Sigmoid colon (tissue), 7 donors: ENCODE data around the gene KAT8. TPM values are rescaled to one million over a fixed set of nuclear protein-coding genes. Genes with fewer than 3 reads are reported as not detected.
"Not testable (repeated sequence)": the region's sequence is repeated elsewhere in the genome, so short reads cannot be mapped to it uniquely, and the experiment has no call there.

Experiments
- DNase-seq: peaks from one replicate; pipeline ENCODE4 v3.0.0-alpha.2; 2019
- H3K27ac ChIP-seq, 4 donors: fragments of 200-600 bp; sonication (generic); one replicate each; pipeline ENCODE4 v1.5.1; 2016 to 2019; ENCODE audit warnings: mild to moderate bottlenecking in 1 of 4
- H3K27me3 ChIP-seq, 3 donors: fragments of 200-600 bp; sonication (generic); one replicate each; pipeline ENCODE4 v1.5.1; 2019; ENCODE audit warnings: mild to moderate bottlenecking in 1 of 3
- H3K36me3 ChIP-seq, 4 donors: fragments of 200-600 bp; sonication (generic); one replicate each; pipeline ENCODE4 v1.5.1; 2016 to 2019
- H3K4me1 ChIP-seq, 4 donors: fragments of 200-600 bp; sonication (generic); one replicate each; pipeline ENCODE4 v1.5.1; 2017 to 2019
- H3K4me3 ChIP-seq, 4 donors: fragments of 200-600 bp; sonication (generic); one replicate each; pipeline ENCODE4 v1.5.1; 2017 to 2019; ENCODE audit warnings: mild to moderate bottlenecking in 2 of 4, moderate library complexity in 1 of 4
- H3K9me3 ChIP-seq, 4 donors: fragments of 200-600 bp in 3 of 4; sonication (generic) in 3 of 4; one replicate each; pipeline versions ENCODE4 v1.5.1 to v1.6.1; 2013 to 2019
- CTCF ChIP-seq, 4 experiments: fragments of 450-650 bp in 3 of 4; fragments of 200-600 bp in 1 of 4; IDR thresholded peaks; one replicate each; pipeline ENCODE4 v1.5.1; 2016 to 2019; ENCODE audit warnings: antibody characterized with exemption in 4 of 4, mild to moderate bottlenecking in 3 of 4, moderate library complexity in 2 of 4
- EP300 ChIP-seq, 4 donors: sonication (generic); formaldehyde crosslinking; IDR thresholded peaks; one replicate each; pipeline ENCODE4 v1.6.1; 2017; ENCODE audit warnings: antibody characterized with exemption in 4 of 4
- POLR2A ChIP-seq, 2 donors: fragments of 450-650 bp; IDR thresholded peaks; one replicate each; pipeline ENCODE4 v1.6.1; 2016; ENCODE audit warnings: antibody characterized with exemption in 2 of 2, mild to moderate bottlenecking in 2 of 2, moderate library complexity in 2 of 2
- POLR2AphosphoS5 ChIP-seq, 4 donors: sonication (generic); formaldehyde crosslinking; IDR thresholded peaks; one replicate each; pipeline ENCODE4 v1.6.1; 2017; ENCODE audit warnings: antibody characterized with exemption in 4 of 4
- WGBS, 2 donors: extraction: QIAGEN DNeasy Blood & Tissue Kit; methylation state at CpG; one replicate each; pipeline ENCODE4 v1.1.7; 2013; 5-methylcytosine and 5-hydroxymethylcytosine counted together
- intact Hi-C: fragments of 100-400 bp; cut with DNase I; formaldehyde crosslinking; loops from one replicate; pipeline ENCODE4 v1.15.1; 2023
- polyA plus RNA-seq, 3 donors: library from polyadenylated mRNA; stranded (reverse); fragments of 200-250 nt; gene quantifications; one replicate each; pipeline ENCODE4 v1.2.3, GENCODE V29; 2013
- total RNA-seq, 4 donors: library from RNA; depleted of rRNA; stranded (reverse); fragments of >200 nt; gene quantifications; one replicate each; pipeline ENCODE4 v1.1.0, GENCODE V29; 2016
- donor health status: healthy with polysubstance abuse.
- donor health status: Bipolar disorder and iron deficiency.
- donor health status: healthy.

Gene KAT8
- total and polyA plus RNA-seq, 7 donors: 31.2 to 65.7 (median 57.1) TPM

- intact Hi-C loops: no loop called here
- H3K9me3 ChIP-seq: no peaks in the 10 kb centered on the region
- peak; percentile 98 for DNase-seq
- peaks cover 0 to 23% (median 16%) of the 10 kb centered on the region in 4 donors for H3K4me1 ChIP-seq
- peak within 1 kb of the TSS; percentile 74 to 93 (median 81) for H3K4me3 ChIP-seq
- TF ChIP-seq POLR2AphosphoS5 (IDR thresholded peaks at IDR 0.05) (peak; percentile 74 to 92 (median 82)), CTCF (IDR thresholded peaks at IDR 0.05) (no peak), EP300 (IDR thresholded peaks at IDR 0.05) (no peak), POLR2A (IDR thresholded peaks at IDR 0.05) (peak in 1 of 2 donors; percentile 23)
- H3K36me3 ChIP-seq: peaks cover 0 to 16% (median 9%) of the 10 kb centered on the region in 4 donors
- 0% methylated on average over 69 of the region's 69 CpGs for WGBS, 2 donors
- H3K27ac ChIP-seq: peak within 1 kb of the TSS; percentile 86 to 95 (median 94)
- H3K27me3 ChIP-seq: no peaks in the 10 kb centered on the region
These were observed 22.9 kb upstream of the KAT8 start, which contains the start of gene VKORC1 for GRCh38 chr16:31094424-31095120. VKORC1 (minus strand) TSS chr16:31094797; CDS start chr16:31094729, 68 bp downstream.

- intact Hi-C loops: no loop called here
- Histone ChIP-seq H3K27me3 (no peaks in the 10 kb centered on the region), H3K27ac (no peak overlapping the region), H3K4me3 (no peak overlapping the region), H3K9me3 (no peaks in the 10 kb centered on the region), H3K36me3 (no peaks in the 10 kb centered on the region), H3K4me1 (peaks cover 0 to 4% (median 1%) of the 10 kb centered on the region in 4 donors)
- TF ChIP-seq POLR2A (IDR thresholded peaks at IDR 0.05): no peak
- TF ChIP-seq CTCF (IDR thresholded peaks at IDR 0.05): no peak
- WGBS, 2 donors: 58 to 71% methylated on average over 4 of the region's 4 CpGs
- no peak for DNase-seq
These were observed 17.4 kb upstream of the KAT8 start for GRCh38 chr16:31099860-31100638.

DNA sequence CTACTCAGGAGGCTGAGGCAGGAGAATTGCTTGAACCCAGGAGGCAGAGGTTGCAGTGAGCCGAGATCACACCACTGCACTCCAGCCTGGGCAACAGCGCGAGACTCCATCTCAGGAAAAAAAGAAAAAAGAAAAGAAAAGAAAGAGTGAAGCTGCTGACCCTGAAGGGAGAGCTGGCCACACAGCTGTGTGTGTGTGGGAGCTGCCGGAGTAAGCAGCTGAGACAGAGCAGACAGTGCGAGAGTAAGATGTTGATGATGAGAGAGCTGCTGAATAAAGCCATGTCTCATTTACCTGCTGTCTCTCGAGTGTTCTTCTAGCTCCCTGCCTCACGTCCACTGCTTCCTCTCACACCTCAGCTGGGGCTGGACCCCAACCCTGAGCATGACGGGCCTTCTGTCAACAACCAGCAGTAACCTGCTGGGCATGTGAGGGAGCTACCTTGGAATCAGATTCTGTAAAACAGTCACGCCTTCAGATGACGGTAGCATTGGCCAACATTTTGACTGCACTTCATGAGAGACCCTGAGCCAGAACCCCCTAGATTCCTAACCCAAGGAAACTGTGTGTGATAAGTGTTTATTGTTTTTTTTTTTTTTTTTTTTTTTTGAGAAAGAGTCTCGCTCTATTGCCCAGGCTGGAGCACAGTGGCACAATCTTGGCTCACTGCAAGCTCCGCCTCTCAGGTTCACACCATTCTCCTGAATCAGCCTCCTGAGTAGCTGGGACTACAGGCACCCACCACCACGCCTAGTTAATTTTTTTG lies 16.4 kb upstream of the KAT8 start:
- intact Hi-C loops, H3K4me1 ChIP-seq, H3K9me3 ChIP-seq, H3K4me3 ChIP-seq, H3K27me3 ChIP-seq, H3K27ac ChIP-seq, DNase-seq, H3K36me3 ChIP-seq: not testable (repeated sequence)
- 85 to 88% methylated on average over 13 of the region's 13 CpGs for WGBS, 2 donors

DNA sequence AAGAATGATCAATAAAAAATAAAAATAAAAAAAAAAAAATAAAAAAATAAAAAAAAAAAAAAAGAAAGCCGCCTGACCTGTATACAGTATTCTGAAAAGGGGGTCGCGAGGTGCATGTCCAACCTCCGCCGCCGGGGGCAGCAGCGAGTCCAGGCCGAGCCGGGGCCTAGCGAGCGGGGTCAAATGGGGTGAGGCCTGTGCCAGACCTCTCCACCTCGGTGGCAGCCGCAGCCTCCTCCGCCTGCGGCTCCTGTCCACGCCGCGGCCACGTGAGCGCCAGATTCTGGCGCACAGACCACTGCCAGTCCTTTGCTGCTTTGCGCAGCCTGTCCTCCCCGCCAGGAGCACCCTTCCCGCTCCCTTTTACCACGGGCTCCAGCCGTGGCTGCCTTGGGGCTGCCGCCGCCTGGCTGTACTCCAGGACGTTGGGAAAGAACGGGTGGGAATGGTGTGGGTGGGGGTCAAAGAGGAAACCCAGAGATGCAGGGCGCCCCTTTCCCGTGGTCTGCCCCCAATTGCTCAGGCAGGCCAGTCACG lies 11.7 kb upstream of the KAT8 start:
- Histone ChIP-seq H3K27me3 (no peaks in the 10 kb centered on the region), H3K9me3 (no peaks in the 10 kb centered on the region), H3K27ac (peak overlapping the region; percentile 65 to 89 (median 81)), H3K4me1 (peaks cover 0 to 32% (median 27%) of the 10 kb centered on the region in 4 donors), H3K36me3 (peaks cover 7 to 16% (median 11%) of the 10 kb centered on the region in 4 donors), H3K4me3 (peak overlapping the region in 3 of 4 donors; percentile 16 to 24 (median 16))
- peak; percentile 95 for DNase-seq
- WGBS, 2 donors: 7 to 16% methylated on average over 33 of the region's 33 CpGs
- TF ChIP-seq POLR2A (IDR thresholded peaks at IDR 0.05) (no peak), EP300 (IDR thresholded peaks at IDR 0.05) (peak in 1 of 4 donors; percentile 71), POLR2AphosphoS5 (IDR thresholded peaks at IDR 0.05) (peak; percentile 46 to 75 (median 58)), CTCF (IDR thresholded peaks at IDR 0.05) (peak; percentile 70 to 86 (median 80))
- intact Hi-C loops: loop anchor here (5.0 kb wide), 1 partner anchor 37 kb away; no protein-coding TSS in a partner anchor
